HG03159 (cell line): ENCODE data around the gene TMEM117.
"Not testable (repeated sequence)": the region's sequence is repeated elsewhere in the genome, so short reads cannot be mapped to it uniquely, and the experiment has no call there.

Source experiments
- ATAC-seq: cut with Tn5 transposase; IDR thresholded peaks from one replicate; pipeline ENCODE4 v1.9.1; 2021; ENCODE audit warnings: mild to moderate bottlenecking, moderate library complexity; ENCODE audit not compliant: unreplicated experiment

Gene TMEM117

DNA sequence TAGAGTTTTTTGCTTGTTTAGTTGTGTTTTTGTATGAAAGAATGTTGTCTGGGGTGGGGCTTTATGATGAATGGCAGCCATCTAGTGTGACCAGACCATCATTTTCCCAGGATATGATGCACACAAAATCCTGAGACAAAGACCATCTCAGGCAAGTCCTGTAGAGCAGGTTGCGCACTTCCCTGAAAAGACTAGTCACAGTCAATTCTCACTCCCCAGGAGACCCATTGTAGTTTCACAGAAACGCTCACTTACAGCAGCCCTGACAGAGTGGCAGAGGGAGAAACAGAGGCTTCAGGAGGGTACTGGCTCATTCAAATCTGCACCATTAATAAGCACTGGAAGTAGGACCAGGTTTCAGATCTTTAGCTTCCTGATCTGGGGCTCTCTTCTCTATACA is 183.2 kb downstream of the TMEM117 start:
- no peak for ATAC-seq

DNA sequence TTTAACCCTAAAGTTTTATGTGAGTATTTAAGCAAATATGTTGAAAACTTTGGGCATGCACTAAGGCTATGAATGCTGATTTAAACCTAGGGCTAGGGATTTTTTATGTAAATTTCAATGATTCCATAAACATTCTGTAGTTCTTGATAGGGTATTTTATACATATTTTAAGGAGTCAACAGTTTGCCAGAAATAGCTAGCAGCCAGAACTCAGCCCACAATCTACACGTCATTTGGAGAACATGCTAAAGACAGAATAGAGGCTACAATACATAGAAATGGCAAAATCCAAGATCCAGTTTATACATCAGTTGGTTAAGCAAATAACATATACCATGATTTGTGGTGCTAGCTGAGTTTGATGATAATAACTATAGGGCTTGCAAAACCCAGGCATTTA is 184.7 kb downstream of the TMEM117 start:
- no peak for ATAC-seq

DNA sequence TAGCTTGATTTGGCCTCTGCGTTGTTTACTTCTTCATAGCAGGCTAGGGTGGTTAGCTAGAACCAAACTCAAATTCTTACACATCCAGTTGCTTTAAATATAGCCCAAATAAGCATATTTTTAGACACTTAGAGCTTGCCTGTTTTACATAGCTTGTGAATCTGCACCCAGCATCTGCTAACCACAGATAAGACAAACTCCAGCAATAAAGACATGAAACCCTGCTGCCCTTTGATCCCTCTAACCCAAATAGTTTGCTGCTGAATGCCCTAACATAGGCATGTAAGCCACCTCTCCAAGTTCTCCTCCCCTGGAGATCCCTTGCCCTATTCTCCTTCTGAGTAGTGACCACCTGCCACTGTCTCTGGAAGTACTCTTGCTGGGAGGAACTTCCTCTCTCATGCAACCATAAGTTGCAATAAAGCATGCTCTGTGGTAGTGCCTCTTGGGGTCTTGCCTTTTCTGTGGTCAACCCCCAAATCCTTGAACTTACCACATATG is 185.6 kb downstream of the TMEM117 start:
- peak; percentile 76 for ATAC-seq

DNA sequence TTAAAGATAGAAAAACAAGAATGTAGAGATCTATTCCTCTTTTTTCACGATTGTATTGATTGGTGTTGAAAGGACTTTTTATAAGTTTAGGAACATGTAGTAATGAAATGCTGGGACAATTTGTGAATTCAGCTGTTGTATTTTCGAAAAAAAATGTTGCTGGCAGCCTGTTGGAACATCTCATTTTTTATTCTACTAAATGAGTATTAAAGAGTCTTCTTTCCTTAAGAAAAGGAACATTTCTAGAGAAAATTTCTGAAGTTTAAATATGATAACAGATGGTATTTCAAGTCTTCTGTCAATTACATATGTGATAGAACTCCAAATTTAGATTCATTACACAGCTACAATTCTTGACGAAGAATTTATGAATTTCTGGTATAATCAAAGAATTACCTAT is 189.6 kb downstream of the TMEM117 start:
- no peak for ATAC-seq

DNA sequence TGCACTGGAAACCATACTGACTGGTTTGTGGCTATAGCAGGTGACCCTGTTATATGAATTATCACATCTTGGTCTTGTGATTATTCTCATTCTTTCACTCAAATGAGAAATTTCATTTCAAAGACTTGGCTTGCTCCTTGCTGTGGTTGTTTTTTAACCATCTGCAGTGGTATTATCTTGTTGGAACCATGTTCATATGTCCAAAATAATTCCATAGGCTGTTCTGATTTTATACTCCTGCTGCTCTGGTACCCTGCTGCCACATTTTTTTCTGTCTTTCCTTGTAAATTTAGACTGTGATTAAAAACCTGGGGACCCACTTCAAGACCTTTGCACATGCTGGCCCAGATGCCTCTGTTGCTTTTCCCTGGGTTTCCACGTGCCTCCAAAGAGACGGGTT is 190.2 kb downstream of the TMEM117 start:
- no peak for ATAC-seq

DNA sequence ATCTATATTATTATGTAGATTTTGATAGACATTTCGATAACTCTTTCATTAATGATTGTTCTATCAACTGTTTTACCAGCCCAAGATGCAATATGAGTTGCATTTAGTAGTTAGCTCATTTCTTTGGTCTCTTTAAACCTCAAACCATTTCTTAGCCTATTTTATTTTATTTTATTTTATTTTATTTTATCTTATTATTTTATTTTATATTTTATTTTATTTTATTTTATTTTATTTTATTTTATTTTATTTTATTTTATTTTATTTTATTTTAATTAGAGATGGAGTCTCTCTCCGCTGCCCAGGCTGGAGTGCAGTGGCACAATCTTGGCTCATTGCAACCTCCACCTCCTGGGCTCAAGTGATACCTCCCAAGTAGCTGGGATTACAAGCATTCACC is 191.0 kb downstream of the TMEM117 start:
- ATAC-seq: not testable (repeated sequence)

DNA sequence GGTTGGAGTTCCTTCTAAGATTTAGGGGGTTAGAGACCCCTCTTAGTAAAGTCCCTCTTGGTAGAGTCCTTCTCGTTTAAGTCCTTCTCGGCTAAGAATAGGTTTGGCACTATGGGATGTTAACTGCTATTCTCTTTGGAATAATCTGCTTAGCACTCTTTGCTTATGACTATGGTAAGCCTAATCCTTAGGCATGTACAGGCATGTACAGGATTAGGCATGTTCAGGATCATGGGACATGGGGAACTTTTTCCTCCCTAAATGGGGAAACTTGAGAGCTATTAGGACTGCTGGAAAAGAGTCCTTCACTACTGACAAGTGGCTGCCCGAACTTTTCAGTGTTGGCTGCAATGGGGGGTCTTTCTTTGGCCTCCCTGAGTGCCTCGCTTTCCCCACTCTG is 193.3 kb downstream of the TMEM117 start:
- ATAC-seq: no peak

DNA sequence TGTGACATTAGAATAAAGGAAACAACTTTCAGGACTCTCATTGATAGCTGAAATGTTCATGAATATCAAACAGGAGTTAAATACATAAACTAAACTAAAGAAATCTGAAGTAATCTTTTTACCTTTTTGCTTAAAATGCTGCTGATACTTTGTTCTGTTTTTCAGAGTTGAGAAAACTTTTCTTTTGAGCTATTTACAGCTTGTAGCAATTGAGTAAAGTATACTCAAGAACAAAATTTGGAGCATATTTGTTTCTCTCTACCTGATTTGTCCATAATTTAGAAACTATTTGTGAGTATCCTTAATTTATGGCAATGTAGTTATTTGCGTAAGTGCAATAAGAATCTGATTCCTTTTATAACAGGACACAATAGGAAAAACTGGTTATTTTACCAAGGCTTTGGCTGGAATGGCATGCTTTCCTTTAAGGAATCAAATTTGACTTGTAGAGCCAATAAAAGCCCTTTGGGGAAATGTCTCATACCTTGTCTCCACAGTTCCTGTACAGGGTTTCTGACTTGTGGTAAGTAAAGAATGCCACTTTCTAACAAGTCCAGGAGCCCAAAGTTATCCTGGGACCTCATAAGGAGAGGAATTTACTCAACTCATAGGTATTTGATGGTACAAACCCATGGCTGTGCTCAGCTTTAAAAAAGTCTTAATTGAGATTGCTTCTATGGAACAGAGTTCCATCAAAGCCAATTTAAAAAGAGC is 195.7 kb downstream of the TMEM117 start:
- ATAC-seq: no peak

DNA sequence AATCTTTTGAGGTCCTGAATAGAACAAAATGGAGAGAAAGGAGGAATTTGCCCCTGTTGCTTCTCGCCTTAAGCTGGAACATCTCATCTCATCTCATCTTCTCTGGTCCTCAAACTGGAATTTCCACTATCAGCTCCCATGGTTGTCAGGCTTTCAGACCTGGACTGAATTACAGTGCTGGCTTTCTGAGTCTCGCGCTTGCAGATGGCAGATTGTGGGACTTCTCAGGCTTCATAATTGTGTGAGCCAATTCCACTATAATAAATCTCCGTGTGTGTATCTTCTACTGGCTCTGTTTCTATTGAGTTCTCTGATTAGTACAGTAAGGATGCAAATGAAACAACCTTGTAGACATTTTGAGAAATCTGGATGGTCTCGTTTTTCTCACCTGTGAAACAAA is 199.0 kb downstream of the TMEM117 start:
- ATAC-seq: no peak

DNA sequence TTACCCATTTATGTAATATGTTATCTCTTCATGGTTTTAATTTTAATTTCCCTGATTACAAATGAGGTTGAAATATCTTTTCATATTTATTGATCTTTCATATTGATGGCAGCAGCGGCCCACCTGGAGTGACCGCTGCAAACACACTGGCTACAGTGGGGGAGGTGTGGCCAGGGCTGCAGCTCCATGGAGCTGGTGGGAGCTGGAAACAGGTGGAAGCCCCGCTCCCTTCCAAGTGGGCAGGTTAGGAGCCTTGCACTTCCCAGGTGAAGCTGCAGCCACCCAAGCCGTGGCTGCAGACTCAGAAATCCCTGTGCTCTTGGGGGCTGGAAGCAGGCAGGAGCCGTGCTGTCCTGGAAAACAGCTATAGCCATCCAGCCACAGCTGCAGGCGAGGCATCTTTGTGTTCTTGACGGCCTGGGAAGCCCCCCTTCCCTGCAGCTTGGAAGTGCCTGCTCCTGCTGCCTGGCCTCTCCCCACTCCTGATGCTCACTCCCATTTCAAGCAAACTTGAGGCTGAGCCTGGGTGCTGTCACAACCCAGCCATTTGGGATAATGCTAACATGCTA is 201.1 kb downstream of the TMEM117 start:
- no peak for ATAC-seq

DNA sequence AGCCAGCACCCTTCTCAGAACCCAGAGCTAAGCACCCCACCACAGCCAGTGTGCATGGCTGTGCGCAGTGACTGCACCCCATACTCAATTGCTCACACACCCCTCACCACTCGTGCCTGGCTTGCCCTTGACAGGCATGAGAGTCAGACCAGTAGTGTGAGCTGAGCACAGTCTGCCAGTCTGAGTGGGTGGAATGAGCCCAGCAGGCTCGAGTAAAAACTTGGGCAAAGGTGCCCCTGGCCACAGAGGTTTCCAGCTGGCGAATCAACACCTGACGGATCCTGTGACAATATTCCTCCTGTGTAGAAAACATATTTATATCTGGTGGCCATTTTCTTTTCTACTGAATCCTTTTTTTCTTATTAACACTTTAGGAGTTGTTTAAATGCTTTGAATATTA is 202.5 kb downstream of the TMEM117 start:
- ATAC-seq: no peak

DNA sequence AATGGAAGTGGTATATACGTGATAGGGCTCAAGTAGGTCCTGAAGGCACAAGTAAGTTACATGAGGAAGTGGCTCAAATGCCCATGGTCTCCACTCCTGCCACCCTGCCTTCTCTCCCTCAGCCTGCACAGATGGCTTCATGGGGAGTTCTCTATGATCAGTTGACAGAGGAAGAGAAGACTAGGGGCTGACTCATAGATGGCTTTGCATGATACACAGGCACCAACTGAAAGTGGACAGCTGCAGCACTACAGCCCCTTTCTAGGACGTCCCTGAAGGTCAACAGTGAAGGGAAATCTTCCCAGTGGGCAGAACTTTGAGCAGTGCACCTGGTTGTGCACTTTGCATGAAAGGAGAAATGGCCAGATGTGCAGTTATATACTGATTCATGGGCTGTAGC is 208.6 kb downstream of the TMEM117 start:
- not testable (repeated sequence) for ATAC-seq

DNA sequence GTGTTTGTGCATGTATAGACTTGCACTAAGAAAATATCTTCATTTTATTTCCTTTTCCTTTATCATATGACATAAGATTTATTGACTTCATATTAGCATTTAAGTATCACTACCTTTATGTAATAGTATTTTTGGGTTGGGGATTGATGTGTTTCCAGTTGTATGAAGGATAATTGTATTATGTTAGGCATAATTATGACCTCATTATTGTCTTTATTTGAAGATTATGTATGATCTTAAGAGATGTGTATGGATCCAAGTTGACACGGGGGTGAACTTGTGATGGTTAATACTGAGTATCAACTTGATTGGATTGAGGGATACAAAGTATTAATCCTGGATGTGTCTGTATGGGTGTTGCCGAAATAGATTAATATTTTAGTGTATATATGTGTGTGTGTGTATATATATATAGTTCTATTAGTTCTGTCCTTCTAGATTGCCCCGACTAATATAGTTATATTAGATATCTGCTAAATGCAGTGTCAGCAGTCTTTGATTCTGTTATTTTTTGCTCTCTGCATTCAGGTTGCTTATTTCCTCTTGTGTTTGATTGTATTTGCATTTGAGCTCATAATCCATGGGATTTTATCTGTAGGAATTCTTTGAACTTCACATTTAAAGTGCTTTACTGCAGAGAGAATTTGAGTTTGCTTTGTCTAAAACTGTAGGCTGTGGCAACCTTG is 211.0 kb downstream of the TMEM117 start:
- no peak for ATAC-seq

DNA sequence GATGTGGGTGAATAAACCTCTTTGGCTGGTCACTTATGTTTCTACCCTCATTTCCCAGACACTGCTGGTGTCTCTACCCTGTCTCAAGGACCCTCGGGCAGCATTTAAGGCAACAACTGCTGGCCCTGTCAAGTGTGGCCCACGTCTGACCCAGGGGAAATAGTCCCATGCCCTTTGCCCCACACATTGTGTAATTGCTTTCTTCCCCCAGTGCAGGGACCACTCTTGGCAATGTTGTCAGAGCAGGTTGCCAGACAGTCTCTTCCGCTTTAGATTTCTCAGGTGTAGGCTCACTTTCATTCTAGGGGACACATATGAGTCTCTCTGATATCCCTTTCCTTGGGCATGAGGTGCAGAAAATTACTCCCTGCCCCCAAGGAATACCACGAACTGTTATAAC is 216.7 kb downstream of the TMEM117 start:
- ATAC-seq: no peak

DNA sequence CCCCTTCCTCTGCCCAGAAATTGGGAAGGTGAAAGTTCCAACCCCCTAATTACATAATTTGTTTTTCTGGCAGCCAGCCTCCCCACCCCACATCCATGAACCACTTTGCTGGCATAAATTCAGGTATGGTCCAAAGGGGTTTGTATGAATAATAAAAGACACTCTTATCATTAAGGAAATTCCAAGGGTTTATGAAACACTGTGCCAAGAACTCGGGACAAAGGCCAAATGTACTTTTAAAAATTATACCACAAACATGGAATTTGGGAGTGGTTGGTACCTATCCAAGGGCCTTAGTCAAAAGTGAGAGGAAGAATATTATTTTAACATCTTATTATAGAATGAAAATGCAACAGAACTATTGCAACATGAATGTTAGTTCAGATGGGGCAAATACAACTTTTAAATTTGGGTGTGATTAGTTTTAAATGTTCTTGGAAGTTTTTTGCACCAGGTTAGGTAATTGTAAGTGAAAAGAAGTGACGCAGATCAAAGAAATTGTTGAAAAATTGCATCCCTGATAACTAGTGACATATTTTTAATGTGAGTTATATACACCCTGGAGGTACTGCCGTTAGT is 217.8 kb downstream of the TMEM117 start:
- ATAC-seq: no peak

DNA sequence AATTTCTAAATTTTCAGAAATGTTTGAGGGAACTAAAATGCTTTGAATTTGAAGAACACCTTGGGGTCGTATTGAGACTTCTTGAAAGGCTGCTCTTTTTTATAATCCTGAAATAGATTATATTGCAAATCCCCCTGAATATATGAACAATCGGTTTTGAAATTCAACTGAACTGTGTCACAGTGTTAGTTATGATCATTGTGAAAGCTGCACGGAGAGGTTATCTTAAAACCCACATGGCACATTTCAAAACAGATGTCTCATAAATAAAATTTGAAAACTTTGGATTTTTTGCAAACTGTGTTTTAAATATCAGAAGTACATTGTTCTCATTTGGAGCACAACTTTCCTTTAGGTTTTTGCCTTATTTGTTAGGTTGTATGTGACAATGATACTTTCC is 218.4 kb downstream of the TMEM117 start:
- no peak for ATAC-seq

DNA sequence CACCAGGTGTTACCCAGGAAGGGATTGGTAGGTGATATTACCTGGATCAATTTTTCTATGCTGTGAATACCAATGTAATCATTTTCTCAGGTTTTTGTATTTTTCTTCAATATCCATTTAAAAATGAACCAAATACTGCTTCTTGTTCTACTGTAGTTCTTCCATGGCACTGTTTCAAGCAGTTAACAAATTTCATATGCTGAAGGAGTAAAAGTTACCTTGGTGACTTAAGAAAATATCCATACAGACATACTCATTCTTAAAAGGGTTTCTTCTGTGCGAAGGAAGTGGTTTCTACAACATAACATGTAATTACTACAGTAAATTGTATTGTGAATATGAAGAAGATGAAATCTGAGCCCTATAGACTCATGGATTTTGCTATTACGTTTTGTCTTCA is 222.5 kb downstream of the TMEM117 start:
- no peak for ATAC-seq

DNA sequence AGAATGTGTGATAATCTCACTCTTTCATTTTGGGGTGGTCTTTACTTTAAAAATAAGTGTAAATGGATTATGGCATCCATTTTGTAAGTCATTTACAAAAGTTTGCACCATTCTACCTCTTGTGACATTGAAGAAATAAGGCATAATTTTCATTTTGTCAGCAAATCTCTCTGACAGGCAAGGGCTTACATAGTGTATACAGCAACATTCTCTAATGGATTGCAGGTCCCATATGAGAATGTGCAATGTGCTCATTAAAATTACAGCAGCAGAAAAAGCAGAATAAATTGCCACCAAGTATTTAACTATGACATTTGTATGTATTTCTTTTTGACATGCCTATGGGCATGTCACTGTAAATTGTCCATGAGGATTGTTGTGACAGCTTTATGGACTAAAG is 223.6 kb downstream of the TMEM117 start:
- ATAC-seq: no peak

DNA sequence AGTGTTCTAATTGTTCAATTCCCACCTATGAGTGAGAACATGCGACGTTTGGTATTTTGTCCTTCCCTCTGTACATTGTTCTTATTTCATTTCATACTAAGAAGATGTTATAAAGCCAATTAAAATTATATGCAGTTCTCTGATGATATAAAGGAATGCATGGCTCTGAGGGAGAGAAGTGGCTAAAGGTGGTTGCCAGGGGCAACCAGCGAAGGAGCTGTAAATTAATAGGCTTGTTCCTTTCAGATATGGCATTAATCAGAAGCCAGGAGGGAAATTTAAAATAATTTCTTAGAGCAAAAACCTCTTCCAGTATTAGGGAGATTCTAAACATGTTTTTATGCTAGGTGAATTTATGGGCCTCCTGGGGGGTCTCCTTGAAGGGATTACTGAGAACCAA is 227.8 kb downstream of the TMEM117 start:
- ATAC-seq: no peak

DNA sequence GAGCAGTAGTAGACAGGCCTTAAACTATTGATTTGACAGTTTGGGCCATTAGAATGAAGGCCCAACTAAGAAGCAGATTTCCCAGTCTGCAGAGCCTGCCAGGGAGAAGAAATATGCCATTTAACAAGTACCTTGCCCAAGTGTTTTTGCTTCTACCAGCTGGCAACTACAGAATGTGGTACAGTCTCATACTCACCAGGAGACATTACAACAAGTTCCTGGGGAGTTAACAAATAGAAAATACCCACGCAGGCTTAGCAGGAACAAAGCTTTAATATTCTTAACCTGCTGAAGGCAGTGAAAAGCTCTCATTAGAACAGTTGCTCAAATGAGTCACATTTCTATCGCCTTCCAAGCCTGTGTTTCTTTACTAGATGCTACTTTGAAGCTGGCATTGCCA is 241.0 kb downstream of the TMEM117 start:
- no peak for ATAC-seq

DNA sequence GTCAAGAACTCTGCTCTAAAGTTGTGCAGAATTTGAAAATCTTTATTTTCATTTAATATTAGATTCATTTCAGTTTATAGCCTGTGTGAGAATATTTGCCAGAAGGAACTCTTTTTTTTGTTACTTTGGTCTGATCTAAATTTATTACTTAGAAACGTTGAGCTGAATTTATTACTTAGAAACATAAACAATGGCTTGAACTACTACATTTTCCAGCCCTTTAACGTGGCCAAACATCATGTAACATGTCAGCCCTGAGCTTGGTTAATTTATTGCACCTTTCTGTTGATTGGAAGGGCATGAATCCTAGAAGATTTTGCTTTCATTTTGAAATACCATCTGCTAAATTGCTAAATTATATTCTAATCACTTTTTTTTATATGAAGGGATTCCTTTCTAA is 241.4 kb downstream of the TMEM117 start:
- no peak for ATAC-seq

DNA sequence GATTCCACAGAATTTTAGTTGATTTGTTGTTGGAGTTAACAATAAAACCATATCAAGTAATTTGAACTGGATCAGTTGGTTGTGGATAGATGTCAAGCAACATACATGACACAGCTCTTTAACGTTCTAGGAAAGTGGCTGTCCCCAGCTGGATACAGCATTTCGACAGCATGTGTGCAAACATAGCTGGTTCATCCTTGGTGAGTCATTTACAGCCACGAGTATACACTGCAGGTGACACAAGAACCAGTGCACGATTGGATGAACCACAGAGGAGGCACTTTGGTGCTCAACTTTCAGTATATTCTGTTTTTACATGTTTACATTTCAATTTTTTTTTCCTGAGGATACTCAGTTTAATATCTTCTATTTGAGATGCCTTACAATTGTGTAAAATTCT is 242.4 kb downstream of the TMEM117 start:
- ATAC-seq: no peak
